NB4 (cell line): ENCODE results near the gene SYT12.

Experiments used
- CTCF ChIP-seq: IDR thresholded peaks from one replicate; pipeline ENCODE4 v1.5.1; 2012; ENCODE audit warnings: low read depth, low read length
- MYC ChIP-seq: IDR thresholded peaks from 2 replicates; pipeline ENCODE4 v1.6.1; 2011; ENCODE audit warnings: low read depth, low read length

GRCh38 chr11:67027483-67027930 lies 4.6 kb downstream of the SYT12 start:
- TF ChIP-seq CTCF (no peak), MYC (no peak)
